Neural cell (in vitro differentiated cells): ENCODE results near the gene SETBP1. TPM values are rescaled to one million over a fixed set of nuclear protein-coding genes. Genes with fewer than 3 reads are reported as not detected.

Source experiments
- H2AFZ ChIP-seq: fragments of 200-600, 300-800 bp; sonication (generic), shearing (Covaris generic); 2 replicates; pipeline ENCODE4 v1.6.0; 2014; ENCODE audit warnings: low read depth, mild to moderate bottlenecking, antibody characterized with exemption, low read length, moderate library complexity
- H3F3A ChIP-seq: fragments of 200-600 bp; shearing (Covaris generic); 2 replicates; pipeline ENCODE4 v1.6.1; 2016; ENCODE audit warnings: mild to moderate bottlenecking, moderate library complexity, mixed read lengths, antibody characterized with exemption, low read length; ENCODE audit not compliant: insufficient read depth, poor library complexity, severe bottlenecking
- H3K27ac ChIP-seq: fragments of 200-600, 300-800 bp; sonication (generic), shearing (Covaris generic); 2 replicates; pipeline ENCODE4 v1.5.1; 2014; ENCODE audit warnings: mild to moderate bottlenecking, low read length, moderate library complexity
- H3K27me3 ChIP-seq: fragments of 300-800, 200-600 bp; sonication (generic), shearing (Covaris generic); 2 replicates; pipeline ENCODE4 v1.6.0; 2014; ENCODE audit warnings: mild to moderate bottlenecking, low read depth, low read length, moderate library complexity; ENCODE audit not compliant: insufficient read depth
- H3K36me3 ChIP-seq: fragments of 300-800, 200-600 bp; sonication (generic), shearing (Covaris generic); 2 replicates; pipeline ENCODE4 v1.5.1; 2014; ENCODE audit warnings: mild to moderate bottlenecking, antibody characterized with exemption, low read length, moderate library complexity; ENCODE audit not compliant: insufficient read depth
- H3K4me2 ChIP-seq: fragments of 300-800, 200-600 bp; sonication (generic), shearing (Covaris generic); 2 replicates; pipeline ENCODE4 v1.6.0; 2014; ENCODE audit warnings: mild to moderate bottlenecking, low read length
- H3K4me3 ChIP-seq: fragments of 300-800, 200-600 bp; sonication (generic), shearing (Covaris generic); 2 replicates; pipeline ENCODE4 v1.5.1; 2014; ENCODE audit warnings: mild to moderate bottlenecking, low read length, moderate library complexity
- H3K79me2 ChIP-seq: fragments of 200-600 bp; shearing (Covaris generic); replicated peaks from 2 replicates; pipeline ENCODE4 v1.6.0; 2014; ENCODE audit warnings: mild to moderate bottlenecking, low read length, moderate library complexity; ENCODE audit not compliant: insufficient read depth
- H3K9ac ChIP-seq: fragments of 300-800, 200-600 bp; sonication (generic), shearing (Covaris generic); 2 replicates; pipeline ENCODE4 v1.6.1; 2016; ENCODE audit warnings: mild to moderate bottlenecking, low read length, mixed read lengths
- H3K9me2 ChIP-seq: fragments of 200-600 bp; shearing (Covaris generic); 2 replicates; pipeline ENCODE4 v1.6.1; 2016; ENCODE audit warnings: mild to moderate bottlenecking, low read length, mixed read lengths; ENCODE audit not compliant: insufficient read depth
- H3K9me3 ChIP-seq: fragments of 200-600, 300-800 bp; sonication (generic), shearing (Covaris generic); 2 replicates; pipeline ENCODE4 v1.6.1; 2016; ENCODE audit warnings: mild to moderate bottlenecking, mixed run types, low read length, moderate library complexity, mixed read lengths
- H4K20me1 ChIP-seq: fragments of 200-600 bp; shearing (Covaris generic); 2 replicates; pipeline ENCODE4 v1.6.1; 2016; ENCODE audit warnings: mild to moderate bottlenecking, mixed run types; ENCODE audit not compliant: insufficient read depth
- CTCF ChIP-seq: fragments of 450-650 bp; IDR thresholded peaks from 2 replicates; pipeline ENCODE4 v1.5.1; 2014; ENCODE audit warnings: antibody characterized with exemption, mild to moderate bottlenecking, moderate library complexity; ENCODE audit not compliant: poor library complexity, severe bottlenecking
- EP300 ChIP-seq: fragments of 450-650 bp; conservative IDR thresholded peaks from 2 replicates; pipeline ENCODE4 v1.6.1; 2014; ENCODE audit warnings: antibody characterized with exemption, mild to moderate bottlenecking, moderate library complexity; ENCODE audit not compliant: poor library complexity, severe bottlenecking
- EZH2 ChIP-seq: fragments of 200-600, 300-800 bp; shearing (Covaris generic), sonication (generic); IDR thresholded peaks from 2 replicates; pipeline ENCODE4 v1.6.1; 2014; ENCODE audit warnings: antibody characterized with exemption, low read length, borderline replicate concordance, mild to moderate bottlenecking; ENCODE audit not compliant: insufficient read depth, poor library complexity, severe bottlenecking
- MXI1 ChIP-seq: fragments of 450-650 bp; conservative IDR thresholded peaks from 2 replicates; pipeline ENCODE4 v1.6.1; 2014; ENCODE audit warnings: antibody characterized with exemption, mild to moderate bottlenecking; ENCODE audit not compliant: poor library complexity, severe bottlenecking
- POLR2AphosphoS5 ChIP-seq: IDR thresholded peaks from 2 replicates; pipeline ENCODE4 v1.6.1; 2012
- RAD21 ChIP-seq: fragments of 450-650 bp; conservative IDR thresholded peaks from 2 replicates; pipeline ENCODE4 v1.6.1; 2014; ENCODE audit warnings: antibody characterized with exemption, mild to moderate bottlenecking, moderate library complexity
- REST ChIP-seq: IDR thresholded peaks from 2 replicates; pipeline ENCODE4 v1.6.1; 2012; ENCODE audit warnings: borderline replicate concordance
- SMC3 ChIP-seq: fragments of 450-650 bp; conservative IDR thresholded peaks from 2 replicates; pipeline ENCODE4 v1.6.1; 2014; ENCODE audit warnings: antibody characterized with exemption, mild to moderate bottlenecking, moderate library complexity; ENCODE audit not compliant: poor library complexity
- TAF1 ChIP-seq: IDR thresholded peaks from 2 replicates; pipeline ENCODE4 v1.6.1; 2012; ENCODE audit warnings: low read depth
- polyA plus RNA-seq: library from polyadenylated mRNA; depleted of rRNA; stranded (reverse); fragments of >200 nt; gene quantifications from 2 replicates; pipeline ENCODE4 v1.2.3, GENCODE V29; 2014

The SETBP1 gene
- polyA plus RNA-seq, 1 donor from 2014 or later, result 13.7 TPM

- TF ChIP-seq POLR2AphosphoS5 (no peak), EP300 (no peak), EZH2 (no peak), MXI1 (no peak), REST (no peak), TAF1 (no peak), RAD21 (no peak), SMC3 (no peak)
- H3K36me3 ChIP-seq, result no peaks in the 10 kb centered on the region
- no peaks in the 10 kb centered on the region for H3F3A ChIP-seq
- H3K79me2 ChIP-seq, result peaks cover 46% of the 10 kb centered on the region
- no peak overlapping the region for H3K27ac ChIP-seq
- H2AFZ ChIP-seq, result no peak overlapping the region
- H3K9me3 ChIP-seq, result no peaks in the 10 kb centered on the region
- H3K9me2 ChIP-seq, result no peaks in the 10 kb centered on the region
- H4K20me1 ChIP-seq, result no peaks in the 10 kb centered on the region
- no peaks in the 10 kb centered on the region for H3K27me3 ChIP-seq
- H3K4me2 ChIP-seq, result no peak overlapping the region
- H3K4me3 ChIP-seq, result no peak overlapping the region
- H3K9ac ChIP-seq, result no peak overlapping the region
These were observed 142.6 kb downstream of the SETBP1 start for GRCh38 chr18:44823286-44823685.

GRCh38 chr18:44823782-44824181 lies 143.1 kb downstream of the SETBP1 start:
- no peaks in the 10 kb centered on the region for H3K36me3 ChIP-seq
- no peak overlapping the region for H3K9ac ChIP-seq
- no peaks in the 10 kb centered on the region for H4K20me1 ChIP-seq
- no peak overlapping the region for H2AFZ ChIP-seq
- H3F3A ChIP-seq, result no peaks in the 10 kb centered on the region
- peaks cover 46% of the 10 kb centered on the region for H3K79me2 ChIP-seq
- no peak overlapping the region for H3K4me2 ChIP-seq
- TF ChIP-seq EP300 (no peak), MXI1 (no peak), REST (no peak), RAD21 (no peak), POLR2AphosphoS5 (no peak), CTCF (no peak), TAF1 (no peak)
- H3K9me3 ChIP-seq, result no peaks in the 10 kb centered on the region
- no peaks in the 10 kb centered on the region for H3K27me3 ChIP-seq
- H3K27ac ChIP-seq, result no peak overlapping the region
- no peak overlapping the region for H3K4me3 ChIP-seq
- H3K9me2 ChIP-seq, result no peaks in the 10 kb centered on the region
